Measurements from ENCODE around the gene CPXM1.

CPXM1 gene

DNA sequence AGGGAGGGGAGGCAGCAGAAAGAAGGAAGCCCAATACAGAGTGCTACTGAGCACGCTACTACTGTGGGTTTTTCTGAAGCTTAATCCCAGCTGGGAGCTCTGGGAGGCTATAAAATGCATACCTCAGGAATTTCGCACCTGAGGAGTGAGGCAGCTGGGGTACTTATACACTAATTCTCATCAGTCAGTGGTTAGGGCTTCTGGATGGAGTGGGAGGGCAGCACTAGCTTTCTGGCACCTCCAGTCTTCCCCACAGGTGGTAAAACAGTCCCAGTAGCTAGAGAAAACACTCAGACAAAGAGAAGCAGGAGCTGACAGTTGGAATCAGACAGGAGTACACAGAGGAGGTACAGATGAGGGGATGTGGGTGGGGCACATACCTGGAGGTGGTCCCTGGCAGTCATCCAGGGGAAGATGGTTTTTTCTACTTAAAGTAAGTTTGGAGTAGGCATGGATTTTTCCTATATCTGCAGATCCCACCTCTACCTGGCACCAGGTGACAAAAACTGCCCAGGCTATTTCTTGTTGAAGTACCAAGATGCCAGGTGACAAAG is 37.8 kb downstream of the CPXM1 start:
- DNase-seq: no peak

- DNase-seq: no peak
Measured at GRCh38 chr20:2761885-2762284, 38.5 kb downstream of the CPXM1 start.

DNA sequence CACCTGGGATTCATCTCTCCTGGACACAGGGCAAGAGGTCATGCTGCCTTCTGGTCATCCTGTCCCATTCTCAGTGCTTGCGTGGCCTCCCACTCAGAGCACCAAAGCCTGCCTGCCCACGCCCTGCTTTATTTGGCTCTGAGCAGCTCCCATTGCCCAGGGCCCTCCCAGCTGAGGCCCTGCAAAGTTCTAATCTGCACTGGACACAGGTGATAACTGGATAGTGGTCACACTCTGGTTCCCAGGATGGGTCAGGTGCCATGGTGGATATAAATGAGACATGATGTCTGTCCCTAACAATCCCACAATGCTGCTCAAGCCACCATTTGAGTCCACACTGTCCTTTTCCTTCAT is 39.5 kb downstream of the CPXM1 start:
- no peak for DNase-seq

GRCh38 chr20:2760297-2760951 is 40.0 kb downstream of the CPXM1 start:
- no peak for DNase-seq

- no peak for DNase-seq
Measured at GRCh38 chr20:2759603-2760296, 40.7 kb downstream of the CPXM1 start.

DNA sequence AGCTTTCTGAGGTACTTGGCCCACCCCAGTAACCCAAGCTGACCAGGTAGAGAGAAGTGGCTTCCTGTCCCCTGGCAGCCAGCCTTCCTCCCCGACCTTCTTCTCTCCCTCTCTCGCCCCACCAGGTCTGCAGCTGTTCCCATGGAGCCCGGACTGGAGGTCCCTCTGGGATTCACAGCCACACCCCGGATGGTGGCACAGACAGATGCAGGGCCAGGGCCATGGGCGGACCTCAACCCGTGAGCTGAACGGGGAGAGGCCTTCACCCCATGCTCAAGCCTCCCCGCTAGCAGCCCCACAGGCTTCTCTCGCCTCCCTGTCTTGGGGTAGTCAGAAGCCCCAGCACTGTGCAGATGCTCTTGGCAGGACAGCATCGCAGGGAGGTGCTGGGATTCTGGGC is 41.3 kb downstream of the CPXM1 start:
- DNase-seq: no peak

GRCh38 chr20:2757969-2758368 is 42.5 kb downstream of the CPXM1 start:
- no peak for DNase-seq

DNA sequence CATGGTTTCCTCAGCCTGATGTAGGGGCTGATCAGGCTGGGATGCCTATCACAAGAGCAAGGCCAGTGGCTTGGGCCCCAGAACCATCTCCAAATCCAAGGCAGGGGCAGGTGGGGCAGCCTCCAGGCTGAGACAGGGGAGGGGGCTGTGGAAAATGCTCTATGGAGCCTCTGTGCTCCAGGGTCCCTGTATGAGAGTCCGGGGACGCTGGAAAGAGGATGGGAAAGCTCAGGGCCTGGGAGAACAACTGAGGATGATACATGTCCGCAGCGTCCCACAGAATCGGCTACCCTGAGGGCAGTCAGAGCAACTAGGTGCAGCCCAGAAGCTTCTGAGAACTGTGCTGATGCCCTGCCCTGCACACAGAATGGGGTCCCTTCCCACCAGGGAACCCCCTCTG is 43.4 kb downstream of the CPXM1 start:
- no peak for DNase-seq

GRCh38 chr20:2756056-2756611 is 44.3 kb downstream of the CPXM1 start:
- no peak for DNase-seq

DNA sequence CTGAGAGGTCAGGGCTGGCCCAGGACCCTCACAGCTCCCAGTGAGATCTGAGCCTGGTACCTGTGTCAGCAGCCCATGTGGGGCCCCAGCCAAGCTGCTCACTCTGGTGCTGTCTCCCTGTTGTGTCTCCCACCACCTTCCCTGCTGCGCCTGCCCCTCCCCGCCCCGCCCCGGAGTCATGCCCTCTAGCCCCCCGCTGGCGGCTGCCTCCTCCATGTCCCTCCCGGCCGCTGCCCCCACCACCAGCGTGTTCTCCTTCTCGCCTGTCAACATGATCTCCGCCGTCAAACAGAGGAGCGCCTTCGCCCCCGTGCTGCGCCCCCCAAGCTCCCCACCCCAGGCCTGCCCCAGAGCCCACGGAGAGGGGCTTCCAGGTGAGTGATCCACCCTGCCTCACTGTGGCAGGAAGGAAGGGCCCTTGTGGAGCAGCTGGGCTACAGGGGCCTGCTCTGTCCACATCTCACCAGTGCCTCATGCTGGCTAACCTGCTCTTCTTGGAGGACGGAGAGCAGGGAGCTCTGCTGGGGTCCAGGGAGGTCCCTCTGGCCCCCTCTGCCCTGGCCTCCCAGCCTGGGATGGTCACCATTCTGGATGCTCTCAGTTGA is 44.9 kb downstream of the CPXM1 start:
- DNase-seq: no peak

- DNase-seq: no peak
Measured at GRCh38 chr20:2754424-2754823, 46.0 kb downstream of the CPXM1 start.

- no peak for DNase-seq
Measured at GRCh38 chr20:2753461-2754040, 46.9 kb downstream of the CPXM1 start.

DNA sequence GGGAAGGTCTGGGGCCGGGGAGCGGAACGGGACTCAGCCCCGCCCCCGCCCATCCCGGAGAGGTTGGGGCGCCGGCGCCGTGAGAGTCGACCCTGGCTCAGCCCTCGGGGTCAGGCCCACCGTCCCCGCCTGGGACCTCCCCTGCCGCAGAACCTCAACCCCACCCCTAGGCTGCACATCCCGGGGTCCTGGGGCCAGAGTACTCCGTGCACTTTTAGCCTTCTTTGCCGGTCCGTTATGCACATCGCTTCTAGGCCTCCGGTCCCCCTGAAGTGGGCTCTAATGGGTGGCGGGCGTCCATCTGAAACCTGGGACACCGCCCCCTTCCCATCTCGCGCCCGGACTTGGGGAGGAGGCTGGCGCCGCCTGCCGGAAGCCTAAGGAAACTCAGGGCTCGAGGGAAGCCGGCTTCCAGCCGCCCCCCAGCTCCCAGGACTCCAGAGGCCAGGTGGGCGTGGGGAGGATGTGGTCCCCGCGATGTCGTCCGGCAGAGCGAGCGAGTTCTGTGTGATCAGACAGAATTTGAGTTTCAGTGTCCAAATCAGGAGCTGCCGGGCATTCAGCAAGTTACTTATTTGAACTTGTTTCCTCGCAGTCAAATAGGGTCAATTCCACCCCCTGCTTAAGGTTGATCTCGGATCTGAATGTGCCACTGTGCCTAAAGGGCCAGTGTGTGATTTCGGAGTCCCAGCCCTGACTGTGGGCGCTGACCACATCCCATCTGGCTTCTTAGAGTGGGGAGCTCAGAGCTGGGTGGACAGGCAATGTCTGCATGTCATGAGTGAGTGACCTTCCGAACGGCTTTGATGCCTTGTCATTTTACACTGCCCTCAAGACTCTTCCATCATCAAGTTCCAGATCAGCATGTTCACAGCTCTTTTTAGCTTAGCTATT is 47.6 kb downstream of the CPXM1 start:
- peak; percentile 52 for DNase-seq

- DNase-seq: peak; percentile 65
Measured at GRCh38 chr20:2751878-2752566, 48.4 kb downstream of the CPXM1 start.

GRCh38 chr20:2751347-2751877 is 49.0 kb downstream of the CPXM1 start:
- DNase-seq: no peak

- peak; percentile 23 for DNase-seq
Measured at GRCh38 chr20:2750491-2751251, 49.8 kb downstream of the CPXM1 start.

- no peak for DNase-seq
Measured at GRCh38 chr20:2749951-2750490, 50.4 kb downstream of the CPXM1 start.

- DNase-seq: no peak
Measured at GRCh38 chr20:2749343-2749950, 51.0 kb downstream of the CPXM1 start.

DNA sequence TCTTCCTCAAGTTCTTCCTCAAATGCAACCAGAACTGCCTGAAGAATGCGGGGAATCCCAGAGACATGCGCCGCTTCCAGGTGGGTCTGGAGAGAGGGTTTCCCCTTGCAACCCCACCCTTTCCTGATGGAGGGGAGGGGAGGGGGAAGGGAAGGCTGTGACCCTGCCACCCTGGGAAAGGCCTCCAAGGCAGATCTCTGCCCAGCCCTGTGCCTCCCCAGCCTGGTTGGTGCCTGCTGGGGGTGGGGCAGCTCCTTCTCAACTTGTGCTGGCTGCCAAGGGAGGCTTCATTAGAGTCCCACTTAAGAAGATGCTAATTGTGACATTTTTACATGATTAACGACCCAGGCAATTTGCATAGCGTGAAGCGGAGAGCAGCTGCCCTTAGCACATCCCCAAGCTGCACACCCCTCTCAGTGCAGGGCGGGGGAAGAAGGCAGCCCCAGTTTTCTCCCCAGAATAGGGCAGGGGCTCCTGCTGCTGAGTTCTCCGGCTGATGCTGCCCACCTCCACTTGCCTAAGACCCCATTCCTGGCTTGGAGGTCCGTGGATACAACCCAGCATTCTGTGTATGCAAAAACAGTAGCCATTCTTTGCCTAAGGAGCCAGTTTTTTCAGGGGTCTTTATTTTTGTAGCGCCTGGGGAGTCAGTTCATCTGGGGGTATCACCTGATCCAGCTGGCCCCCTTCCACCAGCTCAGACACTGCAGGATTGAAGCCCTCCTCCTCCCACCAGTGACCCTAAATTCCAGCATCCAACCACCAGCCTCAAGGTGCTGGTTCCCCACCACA is 51.7 kb downstream of the CPXM1 start:
- DNase-seq: no peak

Measured in CD4-positive, alpha-beta T cell treated with Interleukin-12 subunit alpha and Interleukin-12 subunit beta, for 1 hour (primary cell).